ENCODE data around the gene CFHR4.

CFHR4 gene

DNA sequence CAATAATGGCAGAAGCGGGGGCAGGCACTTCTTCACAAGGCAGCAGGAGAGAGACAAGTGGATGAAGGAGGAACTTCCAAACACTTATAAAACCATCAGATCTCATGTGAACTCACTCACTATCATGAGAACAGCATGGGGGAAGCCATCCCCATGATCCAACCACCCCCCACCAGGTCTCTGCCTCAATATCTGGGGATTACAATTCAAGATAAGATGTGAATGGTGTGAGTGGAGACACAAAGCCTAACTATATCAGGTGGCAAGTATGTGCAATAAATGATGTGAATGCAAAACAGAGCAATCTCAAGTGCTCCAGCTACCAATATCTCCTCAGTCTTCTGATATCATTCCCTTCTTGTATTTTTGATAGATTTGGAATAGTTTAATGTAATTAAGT, 68.1 kb downstream of the CFHR4 start (continued):
- no peak for TF ChIP-seq ZNF146 (tag by site-specific recombination; IDR thresholded peaks at IDR 0.05)

GRCh38 chr1:196960854-196961253, 73.0 kb downstream of the CFHR4 start:
- Histone ChIP-seq H3K4me1 (ENCODE audit: control insufficient read depth, insufficient read depth, low read length) (no peaks in the 10 kb centered on the region), H3K9me3 (ENCODE audit: control insufficient read depth, insufficient read depth, low read depth, low read length) (no peaks in the 10 kb centered on the region), H3K36me3 (ENCODE audit: control insufficient read depth in 2 of 2, insufficient read depth in 1 of 2, low read length in 2 of 2) (no peaks in the 10 kb centered on the region), H3K27ac (ENCODE audit: extremely low read depth, low read depth, low read length) (no peak overlapping the region), H3K4me3 (ENCODE audit: low read depth, low read length) (no peak overlapping the region)
- TF ChIP-seq ZNF223 (tag by site-specific recombination; IDR thresholded peaks at IDR 0.05), result no peak
- TF ChIP-seq ATF2 (tag by site-specific recombination; IDR thresholded peaks at IDR 0.05; ENCODE audit: low read depth), result no peak
- ChIA-PET POLR2A (no interaction called here), CTCF (interaction anchor here (0.7 kb wide), 1 partner anchor 277 kb away, joined by 3 read pairs; no protein-coding TSS in a partner anchor)

Data from HEK293 (cell line).